ENCODE measurements around the gene NRN1L. TPM values are rescaled to one million over a fixed set of nuclear protein-coding genes. Genes with fewer than 3 reads are reported as not detected.

The NRN1L gene
- polyA plus RNA-seq, 1 donor: 1.6 TPM

Other genes with a start within 250 kb of the NRN1L start
- gene CARMIL2, start 239.7 kb upstream of the NRN1L start, polyA plus RNA-seq (ENCODE audit: insufficient read length): 0.81 TPM
- 17.4 TPM for gene ACD, start 224.6 kb upstream of the NRN1L start, polyA plus RNA-seq (ENCODE audit: insufficient read length)
- gene PARD6A, start 223.9 kb upstream of the NRN1L start, polyA plus RNA-seq (ENCODE audit: insufficient read length): 0.89 TPM
- 8.7 TPM for gene ENKD1, start 218.1 kb upstream of the NRN1L start, polyA plus RNA-seq (ENCODE audit: insufficient read length)
- gene C16orf86, start 218.1 kb upstream of the NRN1L start, polyA plus RNA-seq (ENCODE audit: insufficient read length): 2.6 TPM
- 15.8 TPM for gene GFOD2, start 165.6 kb upstream of the NRN1L start, polyA plus RNA-seq (ENCODE audit: insufficient read length)
- gene RANBP10, start 78.3 kb upstream of the NRN1L start, polyA plus RNA-seq (ENCODE audit: insufficient read length): 28.8 TPM
- 2.0 TPM for gene TSNAXIP1, start 78.0 kb upstream of the NRN1L start, polyA plus RNA-seq (ENCODE audit: insufficient read length)
- gene THAP11, start 42.6 kb upstream of the NRN1L start, polyA plus RNA-seq (ENCODE audit: insufficient read length): 27.0 TPM
- 127 TPM for gene NUTF2, start 38.0 kb upstream of the NRN1L start, polyA plus RNA-seq (ENCODE audit: insufficient read length)
- gene CENPT, start 37.2 kb upstream of the NRN1L start, polyA plus RNA-seq (ENCODE audit: insufficient read length): 36.6 TPM
- 126 TPM for gene EDC4, start 11.8 kb upstream of the NRN1L start, polyA plus RNA-seq (ENCODE audit: insufficient read length)
- gene PSKH1, start 8.4 kb downstream of the NRN1L start, polyA plus RNA-seq (ENCODE audit: insufficient read length): 23.0 TPM
- gene CTRL, start 47.0 kb downstream of the NRN1L start, polyA plus RNA-seq (ENCODE audit: insufficient read length): 3.1 TPM
- 33.5 TPM for gene PSMB10, start 52.0 kb downstream of the NRN1L start, polyA plus RNA-seq (ENCODE audit: insufficient read length)
- 24.4 TPM for gene LCAT, start 59.2 kb downstream of the NRN1L start, polyA plus RNA-seq (ENCODE audit: insufficient read length)
- 45.9 TPM for gene SLC12A4, start 83.8 kb downstream of the NRN1L start, polyA plus RNA-seq (ENCODE audit: insufficient read length)
- gene DPEP3, start 95.6 kb downstream of the NRN1L start, polyA plus RNA-seq (ENCODE audit: insufficient read length): 0.09 TPM
- gene DPEP2, start 114.6 kb downstream of the NRN1L start, polyA plus RNA-seq (ENCODE audit: insufficient read length): 2.3 TPM
- gene DPEP2NB, start 131.0 kb downstream of the NRN1L start, polyA plus RNA-seq (ENCODE audit: insufficient read length): not detected
- 4.9 TPM for gene DDX28, start 138.3 kb downstream of the NRN1L start, polyA plus RNA-seq (ENCODE audit: insufficient read length)
- gene DUS2, start 138.4 kb downstream of the NRN1L start, polyA plus RNA-seq (ENCODE audit: insufficient read length): 8.7 TPM
- 30.2 TPM for gene NFATC3, start 200.5 kb downstream of the NRN1L start, polyA plus RNA-seq (ENCODE audit: insufficient read length)